CD4-positive, alpha-beta T cell treated with Interleukin-1 beta for 1 hour (primary cell): ENCODE measurements around the gene FAM135A.
"Not testable (repeated sequence)": the region's sequence is repeated elsewhere in the genome, so short reads cannot be mapped to it uniquely, and the experiment has no call there.

Source experiments
- DNase-seq, 2 donors: peaks; one replicate each; pipeline ENCODE4 v3.0.0-alpha.2; 2020 to 2022

Gene FAM135A

DNA sequence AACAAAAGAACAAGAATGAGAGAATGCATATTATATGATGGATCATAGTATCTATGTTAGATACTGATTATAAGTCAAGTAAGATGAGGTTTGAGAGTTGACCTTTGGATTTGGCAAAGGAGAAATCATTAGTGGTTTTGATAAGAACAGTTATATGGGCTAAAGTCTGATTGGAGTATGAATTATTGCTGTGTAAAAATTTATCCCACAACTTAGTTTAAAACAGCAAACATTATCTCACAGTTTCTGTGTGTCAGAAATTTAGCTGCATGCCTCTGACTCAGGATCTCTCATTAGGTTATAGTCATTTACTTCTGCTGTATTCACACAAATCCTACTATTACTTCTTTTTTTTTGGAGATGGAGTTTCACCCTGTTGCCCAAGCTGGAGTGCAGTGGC, 56.7 kb downstream of the FAM135A start:
- no peak for DNase-seq

DNA sequence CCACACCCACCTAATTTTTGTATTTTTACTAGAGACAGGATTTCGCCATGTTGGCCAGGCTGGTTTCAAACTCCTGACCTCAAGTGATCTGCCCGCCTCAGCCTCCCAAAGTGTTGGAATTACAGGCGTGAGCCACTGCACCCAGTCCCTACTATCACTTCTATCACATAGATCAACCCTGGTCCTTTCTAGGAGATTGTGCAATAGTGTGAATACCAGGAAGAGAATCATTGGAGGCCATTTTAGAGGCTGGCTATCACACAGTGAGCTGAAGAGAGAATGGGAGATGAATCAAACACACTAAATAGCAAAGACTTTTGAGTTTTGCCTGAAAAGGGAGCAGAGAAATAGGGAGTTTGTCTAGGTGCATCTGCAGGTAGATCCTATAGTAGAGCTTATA, 57.2 kb downstream of the FAM135A start:
- not testable (repeated sequence) for DNase-seq

DNA sequence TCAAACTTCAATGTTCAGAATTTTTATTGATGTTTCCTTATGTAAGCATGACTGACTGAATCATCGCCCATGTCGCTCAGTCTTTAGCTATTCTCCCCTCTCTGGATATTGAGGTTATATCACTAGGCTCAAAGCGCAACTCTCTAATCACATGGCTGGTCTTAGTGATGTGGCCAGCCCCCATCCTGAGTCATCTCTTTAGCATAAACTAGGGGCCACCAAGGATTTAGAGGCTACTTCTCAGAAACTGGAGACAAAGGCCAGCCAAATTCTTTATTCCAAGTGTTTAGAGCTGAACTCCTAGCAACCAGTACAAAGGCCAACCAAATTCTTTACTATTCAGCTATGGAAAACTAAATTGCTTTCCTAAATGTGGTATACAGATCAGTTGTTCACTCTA, 61.4 kb downstream of the FAM135A start:
- DNase-seq: no peak

DNA sequence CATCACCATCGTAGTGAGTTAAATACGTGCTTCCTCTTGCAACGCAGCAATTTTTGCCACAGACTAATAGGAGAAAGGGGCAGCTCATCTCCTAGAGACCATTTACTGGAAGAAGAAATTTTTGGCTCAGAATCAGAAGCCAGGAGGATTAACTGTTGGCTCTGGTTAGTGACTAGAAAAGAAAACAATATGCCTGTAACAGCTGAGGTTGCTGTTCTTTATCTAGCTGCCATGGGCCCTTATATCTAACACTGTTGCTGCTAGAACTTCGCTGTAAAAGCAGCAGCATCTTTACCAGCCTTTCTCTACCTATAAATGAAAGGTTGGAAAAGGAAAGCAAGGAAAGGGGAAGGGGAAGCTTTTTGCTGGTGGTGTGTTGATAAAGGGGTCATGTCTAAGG, 65.9 kb downstream of the FAM135A start:
- DNase-seq: no peak

DNA sequence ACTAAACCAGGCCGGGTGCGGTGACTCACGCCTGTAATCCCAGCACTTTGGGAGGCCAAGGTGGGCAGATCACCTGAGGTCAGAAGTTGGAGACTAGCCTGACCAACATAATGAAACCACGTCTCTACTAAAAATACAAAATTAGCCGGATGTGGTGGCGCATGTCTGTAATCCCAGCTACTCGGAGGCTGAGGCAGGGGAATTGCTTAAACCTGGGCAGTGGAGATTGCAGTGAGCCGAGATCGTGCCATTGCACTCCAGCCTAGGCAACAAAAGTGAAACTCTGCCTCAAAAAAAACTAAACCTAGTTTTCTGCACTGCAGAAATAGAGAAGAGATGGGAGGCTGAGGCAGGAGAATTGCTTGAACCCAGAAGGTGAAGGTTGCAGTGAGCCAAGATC, 73.3 kb downstream of the FAM135A start:
- not testable (repeated sequence) for DNase-seq

DNA sequence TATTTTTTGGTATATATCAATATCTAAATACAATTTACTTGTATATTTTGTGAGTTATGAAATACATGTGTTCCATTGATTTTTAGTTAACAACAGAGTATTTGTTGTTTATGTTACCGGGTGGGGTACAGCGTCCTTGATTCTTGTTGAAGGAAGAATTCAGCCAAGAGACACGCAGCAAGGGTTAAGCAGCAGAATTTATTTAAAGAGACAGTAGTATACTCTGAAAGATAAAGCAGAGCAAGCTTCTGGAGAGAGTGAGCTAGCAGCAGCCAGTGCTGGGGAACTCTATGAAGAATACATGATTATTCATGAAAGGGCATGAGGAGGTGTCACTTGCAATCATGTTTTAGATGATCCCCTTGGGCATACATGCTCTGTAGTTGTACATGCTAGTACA, 76.1 kb downstream of the FAM135A start:
- no peak for DNase-seq

DNA sequence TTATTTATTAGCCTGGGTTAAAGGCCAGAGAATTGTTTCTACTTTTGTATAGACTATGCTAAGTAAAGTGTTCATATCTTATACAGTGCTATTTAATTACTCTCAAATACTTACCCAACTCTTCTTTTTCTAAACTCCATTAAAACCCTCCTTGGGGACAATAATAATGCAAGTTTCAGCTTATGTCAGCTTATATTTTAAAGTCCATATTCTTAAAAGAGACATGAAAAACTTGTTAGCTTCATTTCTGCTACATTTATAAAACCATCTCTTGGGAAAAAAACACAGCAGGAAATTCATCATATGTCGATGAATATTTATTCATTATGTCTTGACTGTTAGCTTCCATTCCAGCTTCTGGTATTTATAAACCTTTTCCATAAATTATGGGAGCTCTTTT, 81.5 kb downstream of the FAM135A start:
- no peak for DNase-seq

DNA sequence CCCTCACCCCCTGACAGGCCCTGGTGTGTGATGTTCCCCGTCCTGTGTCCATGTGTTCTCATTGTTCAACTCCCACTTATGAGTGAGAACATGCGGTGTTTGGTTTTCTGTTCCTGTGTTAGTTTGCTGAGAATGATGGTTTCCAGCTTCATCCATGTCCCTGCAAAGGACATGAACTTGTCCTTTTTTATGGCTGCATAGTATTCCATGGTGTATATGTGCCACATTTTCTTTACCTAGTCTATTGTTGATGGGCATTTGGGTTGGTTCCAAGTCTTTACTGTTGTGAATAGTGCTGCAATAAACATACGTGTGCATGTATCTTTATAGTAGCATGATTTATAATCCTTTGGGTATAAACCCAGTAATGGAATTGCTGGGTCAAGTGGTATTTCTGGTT, 82.5 kb downstream of the FAM135A start:
- not testable (repeated sequence) for DNase-seq

DNA sequence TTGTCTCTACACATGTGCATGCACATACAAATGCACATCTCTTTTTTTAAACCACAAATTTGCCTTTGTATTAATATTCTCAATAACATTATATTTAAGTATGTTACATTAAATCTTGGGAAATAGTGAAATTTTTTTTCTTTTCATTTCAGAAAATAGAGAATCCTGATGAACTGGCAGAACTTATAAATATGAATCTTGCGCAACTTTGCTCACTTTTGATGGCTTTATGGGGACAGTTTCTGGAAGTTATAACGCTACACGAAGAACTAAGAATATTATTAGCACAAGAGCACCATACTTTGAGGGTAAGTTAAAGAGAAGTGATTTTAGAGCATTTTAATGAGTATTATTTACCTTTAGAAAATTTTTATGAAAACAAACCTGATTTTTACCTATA, 89.2 kb downstream of the FAM135A start:
- no peak for DNase-seq

DNA sequence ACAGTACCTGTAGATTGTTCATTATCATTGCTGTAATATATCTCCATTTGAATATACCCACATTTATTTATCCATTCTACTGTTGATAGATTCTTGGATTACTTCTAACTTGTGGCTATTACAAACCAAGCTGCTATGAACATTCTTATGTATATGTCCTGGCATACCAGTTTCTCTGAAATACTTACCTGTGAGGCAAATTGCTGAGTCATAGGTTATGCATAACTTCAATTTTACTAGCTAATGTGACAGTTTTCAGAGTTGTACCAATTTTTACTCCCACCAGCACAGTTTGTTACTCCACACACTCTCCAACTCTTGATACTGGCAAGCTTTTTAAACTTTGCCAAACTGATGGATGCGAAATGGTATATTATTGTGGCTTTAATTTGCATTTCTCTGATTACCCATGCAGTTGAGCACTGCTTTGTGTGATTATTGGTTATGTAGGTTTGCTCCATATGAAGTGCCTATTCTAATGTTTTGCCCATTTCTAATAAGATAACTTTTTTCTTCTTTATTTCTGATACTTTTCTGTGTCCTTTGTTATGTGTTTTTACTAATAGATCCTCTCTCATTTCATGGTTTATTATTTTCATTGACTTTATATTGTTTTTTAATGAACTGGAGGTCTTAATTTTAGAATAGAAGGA, 90.6 kb downstream of the FAM135A start:
- DNase-seq: no peak

DNA sequence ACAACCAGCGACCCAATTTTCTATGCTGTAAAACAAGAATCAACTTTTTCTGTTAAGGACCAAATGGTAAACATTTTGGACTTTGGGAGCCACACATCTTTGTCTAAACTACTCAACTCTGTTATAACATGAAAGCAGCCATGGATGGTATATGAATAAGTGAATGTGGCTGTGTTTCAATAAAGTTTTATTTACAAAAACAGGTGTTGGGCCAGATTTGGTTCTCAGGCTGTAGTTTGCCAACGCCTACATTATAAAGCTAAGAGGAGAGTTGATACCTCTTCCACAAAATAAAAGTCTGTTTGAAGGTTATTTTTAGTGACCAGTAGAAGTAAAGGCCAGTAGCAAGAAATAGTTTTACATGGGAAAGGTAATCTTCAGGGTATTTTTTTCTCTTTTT, 93.0 kb downstream of the FAM135A start:
- no peak for DNase-seq

DNA sequence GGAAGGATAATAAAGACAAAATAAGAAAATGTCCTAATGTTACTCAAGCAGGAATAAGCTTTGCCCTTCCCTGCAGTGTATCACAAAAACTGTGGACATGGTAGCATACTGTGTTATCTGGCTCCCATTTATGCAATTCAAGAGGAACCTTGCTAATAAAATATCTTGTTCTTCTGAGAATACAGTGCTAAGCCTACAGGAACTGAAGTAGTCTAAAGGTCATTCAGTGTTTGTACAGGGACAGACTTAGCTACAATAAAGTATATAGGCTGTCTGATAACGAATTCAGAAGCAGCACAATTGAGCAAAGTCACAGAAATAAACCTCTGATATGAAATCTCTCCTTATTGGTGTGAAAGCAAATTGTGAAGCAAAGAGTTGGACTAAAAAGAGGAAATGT, 93.9 kb downstream of the FAM135A start:
- DNase-seq: no peak

DNA sequence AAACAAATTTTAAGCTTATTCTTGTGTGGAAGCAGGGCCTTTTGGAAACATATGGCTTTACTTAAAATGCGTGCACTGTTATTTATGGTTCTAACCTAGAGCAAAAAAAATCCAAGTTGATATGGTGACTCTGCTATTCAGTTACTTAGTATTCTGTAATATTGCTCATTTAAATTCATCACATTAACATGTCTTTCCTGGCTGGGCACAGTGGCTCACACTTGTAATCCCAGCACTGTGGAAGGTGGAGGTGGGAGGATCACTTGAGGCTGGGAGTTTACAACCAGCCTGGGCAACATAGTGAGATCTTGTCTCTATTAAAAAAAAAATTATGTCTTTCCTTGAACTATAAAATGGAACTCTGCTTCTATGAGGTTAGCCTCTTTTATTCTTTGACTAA, 95.6 kb downstream of the FAM135A start:
- DNase-seq: no peak

DNA sequence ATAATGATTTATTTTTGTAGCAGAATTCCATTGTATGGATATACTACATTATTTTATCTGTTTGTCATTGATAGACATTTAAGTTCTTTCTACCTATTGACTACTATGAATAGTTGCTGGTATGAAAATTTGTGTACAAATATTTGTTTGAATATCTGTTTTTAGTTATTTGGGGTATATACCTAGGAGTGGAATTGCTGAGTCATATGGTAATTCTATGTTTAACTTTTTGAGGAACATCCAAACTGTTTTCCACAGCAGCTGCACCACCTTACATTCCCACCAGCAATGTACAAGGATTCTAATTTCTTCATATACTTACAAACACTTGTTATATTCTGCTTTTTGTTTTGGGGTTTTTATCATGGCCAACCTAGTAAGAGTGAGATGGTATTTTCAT, 97.3 kb downstream of the FAM135A start:
- no peak for DNase-seq

DNA sequence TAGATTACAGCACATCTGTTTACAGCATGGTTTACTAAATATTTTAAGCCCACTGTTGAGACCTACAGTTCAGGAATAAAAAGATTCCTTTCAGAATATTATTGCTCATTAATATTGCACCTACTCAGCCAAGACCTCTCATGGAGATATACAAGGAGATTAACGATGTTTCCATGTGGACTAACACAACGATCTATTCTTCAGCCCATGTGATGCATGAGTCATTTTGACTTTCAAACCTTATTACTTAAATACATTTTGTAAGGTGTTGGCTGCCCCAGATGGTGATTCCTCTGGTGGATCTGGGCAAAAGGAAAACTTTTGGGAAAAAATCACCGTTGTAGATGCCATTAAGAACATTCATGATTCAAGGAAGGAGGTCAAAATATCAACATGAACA, 105.4 kb downstream of the FAM135A start:
- DNase-seq: no peak

DNA sequence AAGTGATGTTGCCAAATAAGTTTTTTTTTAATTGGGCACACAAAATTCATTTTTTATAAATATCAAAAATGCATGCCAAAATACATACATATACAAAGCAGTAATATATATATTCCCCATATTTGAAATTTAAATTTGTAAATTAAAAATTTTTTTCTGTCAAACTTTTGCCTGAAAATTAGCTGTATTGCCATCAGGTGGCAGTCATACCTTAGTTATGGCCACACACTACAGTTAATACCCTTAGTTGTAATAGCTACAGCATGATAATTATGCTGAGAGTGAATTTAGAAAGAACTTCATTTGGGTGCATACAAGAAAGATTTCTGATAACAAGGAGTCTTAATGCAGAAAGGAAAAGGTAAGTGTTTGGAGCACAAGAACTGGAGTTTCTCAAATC, 107.3 kb downstream of the FAM135A start:
- peak in 1 of 2 donors; percentile 33 for DNase-seq

DNA sequence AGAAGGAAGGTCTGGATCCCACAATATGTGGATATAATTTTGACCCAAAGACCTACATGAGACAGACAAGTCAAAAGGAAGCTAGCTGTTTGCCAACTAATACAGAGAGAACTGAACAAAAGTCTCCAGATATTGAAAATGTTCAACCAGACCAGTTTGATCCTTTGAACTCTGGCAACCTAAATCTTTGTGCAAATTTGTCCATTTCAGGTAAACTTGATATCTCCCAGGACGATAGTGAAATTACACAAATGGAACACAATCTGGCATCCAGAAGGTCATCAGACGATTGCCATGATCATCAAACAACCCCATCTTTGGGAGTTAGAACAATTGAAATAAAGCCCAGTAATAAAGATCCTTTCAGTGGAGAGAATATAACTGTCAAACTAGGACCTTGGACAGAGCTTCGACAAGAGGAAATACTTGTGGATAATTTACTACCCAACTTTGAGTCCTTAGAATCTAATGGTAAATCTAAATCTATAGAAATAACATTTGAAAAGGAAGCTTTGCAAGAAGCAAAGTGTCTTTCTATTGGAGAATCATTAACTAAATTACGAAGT, 111.5 kb downstream of the FAM135A start:
- DNase-seq: no peak

DNA sequence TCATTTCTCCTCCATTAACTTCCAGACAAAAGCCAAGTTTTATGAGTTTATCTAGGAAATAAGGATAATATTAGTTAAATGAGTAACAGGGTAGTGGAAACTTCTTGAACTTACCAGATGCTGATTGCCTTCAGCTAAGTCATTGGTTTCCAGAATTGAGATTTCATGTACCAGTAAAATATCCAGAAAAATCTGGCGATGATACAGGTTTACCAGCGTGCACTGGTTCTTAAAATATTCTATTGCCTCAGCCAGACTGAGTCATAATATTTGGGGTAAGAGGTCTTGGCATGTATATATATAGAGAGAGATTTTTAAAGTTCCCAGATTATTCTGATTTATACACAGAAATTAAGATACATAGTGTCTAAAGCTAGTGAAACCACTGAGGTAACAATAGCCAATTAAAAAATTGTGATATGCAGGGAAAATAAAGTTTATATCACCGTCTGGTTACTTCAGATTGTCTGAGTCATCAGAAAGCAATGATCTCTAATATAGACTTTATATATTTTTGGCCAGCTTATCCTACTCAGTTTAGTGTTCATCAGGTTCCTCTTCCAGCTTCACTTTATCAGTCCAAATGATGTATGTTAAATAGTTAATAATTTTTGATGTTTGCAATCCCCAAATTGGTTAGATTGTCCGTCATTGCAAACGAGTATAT, 113.9 kb downstream of the FAM135A start:
- DNase-seq: no peak

DNA sequence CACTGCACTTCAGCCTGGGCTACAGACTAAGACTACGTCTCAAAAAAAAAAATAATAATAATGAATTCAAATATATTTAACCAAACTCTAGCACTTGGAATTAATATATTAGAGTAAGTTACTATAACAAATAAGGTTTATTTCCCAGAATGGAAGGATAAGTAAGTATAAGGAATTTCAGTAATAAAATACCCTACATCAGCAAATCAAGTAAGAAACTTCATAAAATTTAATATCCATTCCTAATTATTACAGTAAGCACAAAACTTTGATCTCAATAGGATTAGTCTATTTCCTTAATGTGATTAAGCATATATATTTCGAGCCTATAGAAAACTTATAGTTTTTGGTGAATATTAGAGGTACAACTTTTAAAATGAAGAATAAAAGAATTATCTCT, 116.7 kb downstream of the FAM135A start:
- DNase-seq: no peak

DNA sequence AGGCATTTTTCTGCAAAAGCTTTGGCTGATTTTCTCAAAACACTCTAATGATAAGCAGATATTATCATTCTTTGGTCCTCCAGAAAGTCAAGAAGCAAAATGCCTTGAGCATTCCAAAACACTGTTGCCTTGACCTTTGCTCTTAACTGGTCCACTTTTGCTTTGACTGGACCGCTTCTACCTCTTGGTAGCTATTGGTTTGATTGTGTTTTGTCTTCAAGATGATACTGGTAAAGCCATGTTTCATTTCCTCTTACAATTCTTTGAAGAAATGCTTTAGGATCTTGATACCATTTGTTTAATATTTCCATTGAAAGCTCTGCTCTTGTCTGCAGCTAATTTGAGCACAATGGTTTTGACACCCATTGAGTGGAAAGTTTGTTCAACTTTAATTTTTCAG, 117.8 kb downstream of the FAM135A start:
- DNase-seq: no peak

DNA sequence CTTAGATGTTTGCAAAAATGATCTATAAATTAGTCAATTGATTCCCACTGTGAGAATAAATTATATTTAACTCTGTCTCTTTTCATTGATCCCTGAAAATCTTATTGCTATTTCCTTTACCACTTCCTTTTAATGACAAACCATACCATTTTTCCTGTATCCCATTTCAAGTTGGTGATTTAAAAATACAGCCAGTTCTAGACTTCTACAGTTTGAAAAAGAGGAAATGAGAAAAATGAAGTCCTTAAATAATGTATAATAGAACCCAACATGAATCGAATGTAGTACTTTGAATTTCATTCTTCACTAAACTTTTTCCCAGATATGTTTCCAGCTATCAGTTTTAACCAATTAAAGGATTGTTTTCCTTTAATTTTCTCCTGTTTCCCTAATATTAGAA, 124.0 kb downstream of the FAM135A start:
- no peak for DNase-seq

DNA sequence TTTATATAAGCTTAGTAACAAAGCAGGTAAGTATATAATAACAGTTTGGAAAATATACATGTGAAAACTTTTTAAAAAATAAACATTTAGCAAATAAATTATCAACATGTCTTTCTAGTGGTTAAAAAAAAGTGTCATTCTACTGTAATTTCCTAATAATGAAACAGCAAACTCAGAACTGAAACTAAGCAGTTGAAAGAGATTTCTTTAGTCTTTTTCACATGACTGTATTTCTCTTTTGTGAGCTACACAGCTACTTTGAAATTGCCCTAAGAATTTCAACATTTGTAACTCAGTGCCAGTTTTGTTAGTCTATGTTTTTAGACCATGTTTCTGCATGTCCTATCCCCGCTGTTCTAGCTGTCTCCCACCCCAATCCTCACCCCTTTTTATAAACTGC, 125.1 kb downstream of the FAM135A start:
- no peak for DNase-seq

DNA sequence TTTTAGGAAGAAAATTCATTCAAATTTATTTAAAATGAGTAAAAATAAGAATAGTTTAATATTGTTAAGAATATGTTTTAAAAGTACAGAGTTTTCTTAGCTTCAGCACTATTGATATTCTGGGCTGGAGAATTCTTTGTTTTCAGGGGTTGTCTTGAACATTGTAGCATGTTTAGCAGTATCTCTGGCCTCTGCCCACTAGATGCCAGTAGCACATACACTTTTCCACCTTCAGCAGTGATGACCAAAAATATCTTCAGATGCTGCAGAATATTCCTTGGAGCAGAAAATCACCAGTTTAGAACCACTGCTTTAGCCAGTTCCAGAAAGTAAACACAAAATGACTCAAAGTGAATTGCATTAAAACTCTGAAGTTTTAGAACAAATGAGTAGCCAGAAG, 134.0 kb downstream of the FAM135A start:
- DNase-seq: peak in 1 of 2 donors; percentile 21

DNA sequence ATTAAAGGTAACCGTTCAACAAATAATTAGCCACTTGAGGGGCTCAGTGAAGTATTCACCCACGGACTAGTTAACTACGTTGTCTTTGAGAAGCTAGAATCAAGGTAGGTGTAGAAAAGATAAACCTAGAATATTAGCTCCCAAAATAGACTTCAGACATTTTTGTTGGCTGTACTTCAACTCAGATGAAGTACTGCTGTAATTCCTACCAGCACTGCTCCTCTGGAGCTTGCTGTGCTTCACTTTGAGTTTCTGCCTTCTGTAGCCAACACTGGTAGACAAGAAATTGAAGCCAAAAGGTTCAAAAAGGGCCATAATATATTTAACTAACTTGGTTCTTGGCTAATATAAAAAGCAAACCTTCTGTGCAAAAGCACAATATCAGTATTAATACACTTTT, 134.6 kb downstream of the FAM135A start:
- DNase-seq: no peak

DNA sequence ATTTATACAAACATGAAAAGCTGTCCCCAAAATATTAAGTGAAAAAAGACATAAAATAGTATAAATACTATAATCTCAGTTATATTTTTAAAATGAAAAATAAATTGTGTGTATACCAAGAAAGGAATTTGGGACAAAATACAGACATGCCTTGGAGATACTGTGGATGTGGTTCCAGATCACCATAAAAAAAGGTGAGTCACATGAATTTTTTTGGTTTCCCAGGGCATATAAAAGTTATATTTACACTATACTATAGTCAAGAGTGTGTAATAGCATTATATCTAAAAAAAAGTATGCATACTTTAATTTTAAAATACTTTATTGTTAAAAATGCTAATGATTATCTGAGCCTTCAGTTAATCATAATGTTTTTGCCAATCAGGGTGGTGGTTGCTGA, 136.0 kb downstream of the FAM135A start:
- DNase-seq: no peak
